ENCODE results near the gene ABHD14A.

The ABHD14A gene

DNA sequence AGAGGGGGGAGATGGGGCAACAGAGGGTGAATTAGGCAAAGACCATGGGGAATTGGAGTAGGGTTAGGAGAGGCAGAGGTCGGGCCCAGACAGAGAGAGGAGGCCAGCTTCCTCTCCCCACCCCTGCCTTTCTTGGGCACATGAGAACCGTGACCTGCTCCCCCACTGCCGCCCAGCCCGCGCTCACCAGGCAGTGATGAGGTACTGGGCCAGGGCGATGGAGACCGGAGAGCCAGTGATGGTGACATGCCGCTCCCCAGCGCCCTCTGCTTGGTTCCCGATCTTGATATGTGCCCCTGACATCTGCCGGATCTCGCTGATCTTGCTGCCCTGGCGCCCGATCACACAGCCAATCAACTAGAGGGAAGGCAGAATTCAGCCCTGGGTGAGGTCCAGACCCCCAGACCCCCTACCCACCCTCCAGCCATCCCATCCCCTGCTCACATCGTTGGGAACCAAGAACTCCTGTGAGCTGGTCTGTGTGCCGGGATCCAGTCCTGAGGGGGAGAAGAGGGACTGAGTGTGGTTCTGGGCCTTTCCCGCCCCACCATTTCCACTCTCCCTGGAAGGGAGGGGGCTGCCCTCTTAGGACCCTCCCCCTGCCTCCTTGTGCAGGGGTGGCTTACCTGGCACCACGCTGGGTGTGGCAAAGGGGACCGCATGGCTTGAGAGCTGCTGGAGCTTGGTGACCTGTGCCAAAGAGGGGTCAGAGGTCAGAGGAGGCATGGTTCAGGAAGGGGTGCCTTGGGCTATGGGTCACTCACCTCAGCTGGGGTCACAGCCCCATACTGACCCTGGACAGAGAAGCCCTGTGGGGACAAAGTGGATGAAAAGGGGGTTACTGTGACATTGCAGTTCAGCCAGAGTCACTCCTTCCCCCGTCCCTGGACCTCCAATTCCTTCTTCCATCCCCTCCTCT lies 16.0 kb upstream of the ABHD14A start:
- no peak for DNase-seq (ENCODE audit: low read depth)
- in situ Hi-C loops (cut with HindIII; ENCODE audit: low sequenced_read_pairs), result no loop called here
- TF ChIP-seq, protein P1, sequence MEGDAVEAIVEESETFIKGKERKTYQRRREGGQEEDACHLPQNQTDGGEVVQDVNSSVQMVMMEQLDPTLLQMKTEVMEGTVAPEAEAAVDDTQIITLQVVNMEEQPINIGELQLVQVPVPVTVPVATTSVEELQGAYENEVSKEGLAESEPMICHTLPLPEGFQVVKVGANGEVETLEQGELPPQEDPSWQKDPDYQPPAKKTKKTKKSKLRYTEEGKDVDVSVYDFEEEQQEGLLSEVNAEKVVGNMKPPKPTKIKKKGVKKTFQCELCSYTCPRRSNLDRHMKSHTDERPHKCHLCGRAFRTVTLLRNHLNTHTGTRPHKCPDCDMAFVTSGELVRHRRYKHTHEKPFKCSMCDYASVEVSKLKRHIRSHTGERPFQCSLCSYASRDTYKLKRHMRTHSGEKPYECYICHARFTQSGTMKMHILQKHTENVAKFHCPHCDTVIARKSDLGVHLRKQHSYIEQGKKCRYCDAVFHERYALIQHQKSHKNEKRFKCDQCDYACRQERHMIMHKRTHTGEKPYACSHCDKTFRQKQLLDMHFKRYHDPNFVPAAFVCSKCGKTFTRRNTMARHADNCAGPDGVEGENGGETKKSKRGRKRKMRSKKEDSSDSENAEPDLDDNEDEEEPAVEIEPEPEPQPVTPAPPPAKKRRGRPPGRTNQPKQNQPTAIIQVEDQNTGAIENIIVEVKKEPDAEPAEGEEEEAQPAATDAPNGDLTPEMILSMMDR (IDR thresholded peaks at IDR 0.05; ENCODE audit: low read depth, low read length, missing control alignments), result no peak
- no peak overlapping the region for H3K4me3 ChIP-seq (ENCODE audit: low read depth, low read length)

DNA sequence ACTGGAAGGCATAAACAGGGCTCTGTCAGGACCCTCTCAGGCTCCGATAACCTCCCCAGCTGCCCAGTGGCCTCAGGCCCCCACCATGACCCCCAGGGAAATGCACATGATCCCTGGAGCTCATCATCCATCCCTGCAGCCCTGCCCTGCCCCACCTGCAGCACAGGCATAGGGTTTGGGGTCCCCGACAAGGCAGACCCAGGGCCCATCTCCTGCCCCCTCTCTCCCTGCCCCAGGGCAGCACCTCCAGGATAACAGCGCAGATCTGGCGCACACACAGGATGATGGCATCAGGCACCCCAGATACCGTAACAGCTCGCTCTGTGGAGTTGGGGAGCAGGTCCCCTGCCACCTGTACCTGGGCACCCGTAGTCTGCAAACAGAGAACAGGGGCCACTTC lies 15.2 kb upstream of the ABHD14A start:
- TF ChIP-seq, protein P1 (IDR thresholded peaks at IDR 0.05; ENCODE audit: low read depth, low read length, missing control alignments), result no peak
- DNase-seq (ENCODE audit: low read depth), result no peak
- H3K4me3 ChIP-seq (ENCODE audit: low read depth, low read length), result no peak overlapping the region
- in situ Hi-C loops (cut with HindIII; ENCODE audit: low sequenced_read_pairs), result no loop called here

DNA sequence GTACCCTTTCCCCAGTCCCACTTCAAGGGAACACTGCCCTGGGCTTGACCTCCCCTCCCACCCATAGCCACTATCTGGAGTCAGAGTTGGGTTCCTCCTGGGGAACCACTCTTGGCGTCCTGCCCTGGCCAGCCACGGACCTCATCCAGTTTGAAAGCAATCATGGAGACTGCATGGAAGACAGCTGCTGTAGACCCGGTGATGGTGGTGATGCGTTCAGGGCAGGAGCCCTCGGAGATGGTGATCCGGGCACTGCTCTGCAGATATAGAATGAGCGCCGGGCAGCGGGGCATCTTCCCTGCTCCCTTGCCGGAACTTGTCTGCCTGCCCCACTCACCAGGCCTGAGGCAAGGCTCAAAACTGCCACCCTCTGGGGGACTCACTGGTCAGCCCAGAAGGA lies 14.5 kb upstream of the ABHD14A start:
- DNase-seq (ENCODE audit: low read depth), result no peak
- H3K4me3 ChIP-seq (ENCODE audit: low read depth, low read length), result no peak overlapping the region
- TF ChIP-seq, protein P1 (IDR thresholded peaks at IDR 0.05; ENCODE audit: low read depth, low read length, missing control alignments), result no peak
- in situ Hi-C loops (cut with HindIII; ENCODE audit: low sequenced_read_pairs), result no loop called here

DNA sequence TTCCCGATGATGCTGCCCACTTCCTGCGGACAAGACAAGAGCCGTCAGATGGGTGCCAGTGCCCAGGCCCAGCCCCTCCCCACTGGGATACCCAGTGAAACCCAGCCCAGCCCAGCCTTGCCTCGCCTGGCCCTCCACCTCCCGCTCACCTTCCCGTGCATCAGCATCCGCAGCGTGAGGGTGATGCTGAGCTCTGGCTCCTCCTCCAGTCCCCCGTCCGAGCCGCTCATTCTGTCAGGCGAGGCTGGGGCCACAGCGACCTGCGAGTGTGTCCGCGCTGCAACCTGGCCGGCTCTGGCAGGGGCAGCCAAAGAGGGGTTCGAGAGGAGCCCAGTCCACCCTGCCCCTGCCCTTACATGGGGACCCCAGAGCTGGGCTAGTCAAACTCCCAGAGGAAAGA lies 13.9 kb upstream of the ABHD14A start:
- TF ChIP-seq, protein P1 (IDR thresholded peaks at IDR 0.05; ENCODE audit: low read depth, low read length, missing control alignments), result no peak
- no peak overlapping the region for H3K4me3 ChIP-seq (ENCODE audit: low read depth, low read length)
- in situ Hi-C loops (cut with HindIII; ENCODE audit: low sequenced_read_pairs), result no loop called here
- no peak for DNase-seq (ENCODE audit: low read depth)

DNA sequence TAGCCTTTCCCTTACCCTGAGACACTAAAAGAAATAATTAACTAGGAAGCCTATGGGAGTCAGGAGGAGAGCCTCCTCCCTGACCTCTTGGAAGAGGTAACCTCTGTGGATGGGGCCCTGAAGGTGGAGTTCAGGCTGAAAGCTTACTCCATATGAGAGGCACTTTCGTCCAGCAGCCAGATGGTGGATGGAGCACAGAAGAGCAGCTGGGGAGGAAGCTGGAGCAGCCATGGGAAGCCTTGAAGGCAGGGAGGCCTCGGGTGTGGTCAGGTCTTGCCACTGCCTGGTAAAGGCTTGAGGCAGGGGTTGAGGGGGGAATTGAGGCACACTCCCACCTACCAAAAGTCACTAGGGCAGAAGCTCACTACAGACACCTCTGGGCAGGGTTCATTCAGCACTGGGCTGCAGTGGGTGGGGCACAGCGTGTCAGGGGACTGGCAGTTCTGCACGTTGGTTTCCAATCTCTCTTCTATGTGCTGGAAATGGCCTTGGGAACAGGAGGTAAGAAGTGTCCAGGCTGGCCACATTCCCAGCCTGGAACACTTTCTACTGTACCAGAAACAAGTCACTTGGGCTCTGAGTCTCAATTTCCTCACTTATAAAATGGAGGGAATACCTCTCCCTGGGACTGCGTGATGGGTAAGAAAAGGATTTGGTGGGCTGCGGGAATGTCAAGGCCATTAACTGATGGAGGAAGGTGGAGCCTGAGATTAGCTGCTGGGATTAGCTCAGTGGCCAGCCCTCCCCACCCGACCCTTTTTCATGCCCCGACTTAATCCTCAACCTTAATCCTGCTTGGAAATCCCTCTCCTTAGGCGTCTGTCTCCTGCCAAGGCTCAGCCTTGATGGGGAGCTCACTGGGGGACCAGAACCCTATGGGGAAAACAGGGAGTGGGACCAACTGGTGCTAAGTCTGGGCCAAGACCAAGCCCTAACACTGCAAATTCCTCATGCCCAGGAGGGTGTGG lies 13.0 kb upstream of the ABHD14A start:
- TF ChIP-seq, protein P1 (IDR thresholded peaks at IDR 0.05; ENCODE audit: low read depth, low read length, missing control alignments), result no peak
- H3K4me3 ChIP-seq (ENCODE audit: low read depth, low read length), result no peak overlapping the region
- DNase-seq (ENCODE audit: low read depth), result no peak
- in situ Hi-C loops (cut with HindIII; ENCODE audit: low sequenced_read_pairs), result no loop called here

DNA sequence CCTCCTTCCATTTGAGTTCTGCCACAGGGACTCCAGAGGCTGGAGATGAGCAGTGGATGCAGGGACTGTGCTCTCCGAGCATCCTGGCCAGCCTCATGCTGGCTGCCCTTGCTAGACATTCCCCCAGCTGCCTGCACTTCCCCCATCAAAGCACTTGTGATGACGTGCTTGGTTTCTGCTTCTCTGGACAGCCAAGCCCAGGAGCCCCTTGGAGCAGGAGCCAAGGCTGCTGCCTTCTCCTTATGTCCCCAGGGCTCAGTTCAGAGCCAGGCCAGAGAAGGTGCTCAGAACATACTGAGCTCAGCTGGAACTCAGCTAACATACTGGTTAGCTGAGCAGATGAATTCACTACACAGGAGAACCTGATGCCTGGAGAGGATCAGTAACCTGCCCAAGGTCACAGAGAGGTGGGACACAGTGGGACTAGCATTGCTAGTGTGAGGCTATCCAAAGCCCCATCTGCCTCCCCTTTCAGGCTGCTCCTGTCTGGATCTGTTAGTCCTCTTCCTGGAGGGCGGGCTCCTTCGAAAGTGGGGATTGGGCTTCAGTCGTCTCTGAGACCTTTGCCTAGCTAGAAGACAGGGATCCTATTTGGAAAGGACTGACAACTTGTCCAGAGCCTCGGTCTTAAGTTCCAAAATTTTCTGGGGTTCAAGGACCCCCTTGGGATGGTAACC lies 11.9 kb upstream of the ABHD14A start:
- TF ChIP-seq, protein P1 (IDR thresholded peaks at IDR 0.05; ENCODE audit: low read depth, low read length, missing control alignments), result no peak
- in situ Hi-C loops (cut with HindIII; ENCODE audit: low sequenced_read_pairs), result no loop called here
- H3K4me3 ChIP-seq (ENCODE audit: low read depth, low read length), result no peak overlapping the region
- DNase-seq (ENCODE audit: low read depth), result no peak

All from astrocyte of the cerebellum (primary cell).